Cardiac fibroblast (primary cell): ENCODE measurements around the gene LYL1.

Experiments
- DNase-seq, 2 donors: peaks; one replicate each; pipeline versions ENCODE4 v3.0.0 to v3.0.0-alpha.2; 2010; ENCODE audit warnings: low read depth in 2 of 2
- H3K4me3 ChIP-seq, 2 donors: replicated peaks in 1 of 2; 1 replicate in 1 of 2; 2 replicates in 1 of 2; pipeline ENCODE4 v1.5.1; 2011; ENCODE audit warnings: low read depth in 2 of 2, low read length in 2 of 2, mild to moderate bottlenecking in 2 of 2, moderate library complexity in 1 of 2
- TF ChIP-seq, protein P1 (sequence below): IDR thresholded peaks from one replicate; pipeline ENCODE4 v1.5.1; 2011; ENCODE audit warnings: low read depth, mild to moderate bottlenecking, low read length, inconsistent platforms

Gene LYL1

DNA sequence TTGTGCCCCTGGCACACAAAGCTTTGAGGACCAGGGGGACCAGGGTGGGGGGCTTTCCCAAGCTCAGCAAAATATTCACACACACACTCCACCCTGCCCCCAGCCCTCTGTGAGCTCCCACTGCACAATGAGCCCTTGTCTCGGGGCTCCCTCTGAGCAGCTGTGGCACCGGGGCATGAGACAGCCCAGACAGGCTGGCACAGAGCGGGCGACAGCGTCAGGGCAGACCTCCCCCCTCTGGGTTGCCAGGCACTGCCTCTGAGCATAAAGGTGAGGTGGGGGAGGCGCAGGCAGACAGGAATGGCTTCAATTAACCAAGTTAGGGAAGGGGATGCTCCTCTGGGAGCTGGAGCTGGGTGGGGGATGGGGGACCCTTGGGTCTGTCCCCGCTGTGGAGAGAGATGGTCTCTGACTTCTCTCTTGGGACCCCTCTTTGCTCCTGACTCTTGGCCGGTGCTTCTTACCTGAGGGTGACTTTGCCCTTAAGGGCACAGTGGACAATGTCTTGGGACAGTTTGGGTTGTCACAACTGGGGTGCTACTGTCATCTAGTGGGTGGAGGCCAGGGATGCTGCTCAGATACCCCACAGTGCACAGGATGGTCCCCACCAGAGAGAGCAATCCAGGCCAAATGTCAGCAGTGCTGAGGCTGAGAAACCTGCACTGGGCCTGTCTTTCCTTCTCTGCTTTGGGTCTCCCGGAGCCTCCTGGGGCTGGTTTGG lies 30.3 kb downstream of the LYL1 start:
- no peak overlapping the region for H3K4me3 ChIP-seq
- DNase-seq, result no peak
- TF ChIP-seq, protein P1, sequence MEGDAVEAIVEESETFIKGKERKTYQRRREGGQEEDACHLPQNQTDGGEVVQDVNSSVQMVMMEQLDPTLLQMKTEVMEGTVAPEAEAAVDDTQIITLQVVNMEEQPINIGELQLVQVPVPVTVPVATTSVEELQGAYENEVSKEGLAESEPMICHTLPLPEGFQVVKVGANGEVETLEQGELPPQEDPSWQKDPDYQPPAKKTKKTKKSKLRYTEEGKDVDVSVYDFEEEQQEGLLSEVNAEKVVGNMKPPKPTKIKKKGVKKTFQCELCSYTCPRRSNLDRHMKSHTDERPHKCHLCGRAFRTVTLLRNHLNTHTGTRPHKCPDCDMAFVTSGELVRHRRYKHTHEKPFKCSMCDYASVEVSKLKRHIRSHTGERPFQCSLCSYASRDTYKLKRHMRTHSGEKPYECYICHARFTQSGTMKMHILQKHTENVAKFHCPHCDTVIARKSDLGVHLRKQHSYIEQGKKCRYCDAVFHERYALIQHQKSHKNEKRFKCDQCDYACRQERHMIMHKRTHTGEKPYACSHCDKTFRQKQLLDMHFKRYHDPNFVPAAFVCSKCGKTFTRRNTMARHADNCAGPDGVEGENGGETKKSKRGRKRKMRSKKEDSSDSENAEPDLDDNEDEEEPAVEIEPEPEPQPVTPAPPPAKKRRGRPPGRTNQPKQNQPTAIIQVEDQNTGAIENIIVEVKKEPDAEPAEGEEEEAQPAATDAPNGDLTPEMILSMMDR, result no peak

DNA sequence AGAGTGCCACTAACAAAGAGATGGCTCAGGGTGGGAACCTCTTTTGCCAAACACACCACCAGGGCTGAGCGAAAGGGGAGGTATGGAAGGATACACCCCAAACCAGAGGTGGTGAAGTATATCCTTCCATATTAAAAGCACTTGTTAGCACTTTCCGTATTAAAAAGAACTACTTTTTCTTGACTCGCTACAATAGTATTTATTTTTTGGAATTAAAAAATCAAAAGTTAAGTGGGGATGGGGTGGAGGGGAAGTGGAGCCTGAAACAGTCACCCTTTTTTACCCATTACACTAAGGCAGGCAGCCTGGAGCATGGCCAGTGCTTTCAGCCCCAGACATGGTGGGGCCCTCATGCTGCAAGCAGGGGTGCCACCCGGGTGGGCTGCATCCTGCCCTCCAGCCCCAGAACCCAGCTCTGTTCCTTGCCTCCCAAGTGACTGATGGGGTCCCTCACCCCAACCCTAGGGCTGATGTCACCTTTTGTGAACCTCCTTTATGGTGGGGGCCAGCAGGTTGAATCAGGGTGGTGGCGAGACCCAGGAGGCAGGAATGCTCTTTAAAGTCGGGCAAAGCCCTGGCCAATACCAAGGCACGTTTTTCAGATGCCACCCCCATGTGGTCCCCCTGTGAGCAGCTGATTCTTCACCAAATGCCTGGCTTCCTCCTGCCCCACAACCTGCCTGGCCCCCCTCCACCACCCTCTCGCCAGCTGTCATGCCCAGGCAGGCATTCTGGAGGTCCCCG lies 31.0 kb downstream of the LYL1 start:
- TF ChIP-seq, protein P1, result no peak
- H3K4me3 ChIP-seq, result no peak overlapping the region
- DNase-seq, result no peak

GRCh38 chr19:13070425-13071140 lies 32.1 kb downstream of the LYL1 start:
- DNase-seq, result no peak
- no peak overlapping the region for H3K4me3 ChIP-seq
- TF ChIP-seq, protein P1, result no peak

GRCh38 chr19:13069415-13070359 lies 33.0 kb downstream of the LYL1 start:
- no peak for DNase-seq
- H3K4me3 ChIP-seq, result no peak overlapping the region
- TF ChIP-seq, protein P1, result no peak

GRCh38 chr19:13068085-13068846 lies 34.4 kb downstream of the LYL1 start:
- DNase-seq, result no peak
- TF ChIP-seq, protein P1, result no peak
- no peak overlapping the region for H3K4me3 ChIP-seq
